ENCODE results near the gene COLGALT1.
"Not testable (repeated sequence)": the region's sequence is repeated elsewhere in the genome, so short reads cannot be mapped to it uniquely, and the experiment has no call there.

COLGALT1 gene

DNA sequence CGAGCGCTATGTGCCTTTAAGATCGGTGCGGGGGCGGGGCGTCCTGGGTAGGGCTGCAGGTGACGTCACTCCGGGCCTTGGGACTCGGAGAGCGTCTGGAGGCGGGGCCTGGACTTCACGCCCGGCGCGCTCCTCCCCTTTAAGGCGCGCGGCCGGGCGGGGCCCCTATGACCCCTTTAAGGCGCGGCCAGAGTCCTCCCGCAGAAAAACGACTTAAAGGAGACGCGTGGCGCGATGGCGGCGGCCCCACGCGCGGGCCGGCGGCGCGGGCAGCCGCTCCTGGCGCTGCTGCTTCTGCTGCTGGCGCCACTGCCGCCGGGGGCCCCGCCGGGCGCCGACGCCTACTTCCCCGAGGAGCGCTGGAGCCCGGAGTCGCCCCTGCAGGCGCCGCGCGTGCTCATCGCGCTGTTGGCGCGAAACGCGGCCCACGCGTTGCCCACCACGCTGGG lies at the start of gene COLGALT1:
COLGALT1 (plus strand) TSS at position 170 of the 449 bp plus-strand sequence; CDS start at position 235, 65 bp downstream.
- DNase-seq: peak; percentile 98

GRCh38 chr19:17506745-17507144 lies 48.7 kb upstream of the COLGALT1 start:
- no peak for DNase-seq

DNA sequence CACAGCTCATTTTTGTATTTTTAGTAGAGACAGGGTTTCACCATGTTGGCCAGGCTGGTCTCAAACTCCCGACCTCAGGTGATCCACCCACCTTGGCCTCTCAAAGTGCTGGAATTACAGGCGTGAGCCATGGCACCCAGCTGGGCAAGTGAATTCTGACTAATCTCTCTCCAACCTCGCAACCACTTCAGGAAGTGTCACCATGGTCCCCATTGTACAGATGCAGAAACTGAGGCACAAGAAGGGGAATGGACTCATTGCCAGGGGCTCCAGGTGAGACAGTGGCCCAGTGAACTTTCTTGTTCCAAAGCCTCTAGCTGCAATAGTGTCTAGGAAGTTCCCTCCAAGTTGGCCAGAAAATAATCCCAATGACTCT lies 46.9 kb upstream of the COLGALT1 start:
- DNase-seq: not testable (repeated sequence)

- DNase-seq: peak; percentile 30
Measured at GRCh38 chr19:17510220-17510993, 45.0 kb upstream of the COLGALT1 start.

GRCh38 chr19:17511724-17512573 lies 43.5 kb upstream of the COLGALT1 start:
- DNase-seq: peak; percentile 78

GRCh38 chr19:17512574-17512939 lies 42.9 kb upstream of the COLGALT1 start:
- DNase-seq: no peak

DNA sequence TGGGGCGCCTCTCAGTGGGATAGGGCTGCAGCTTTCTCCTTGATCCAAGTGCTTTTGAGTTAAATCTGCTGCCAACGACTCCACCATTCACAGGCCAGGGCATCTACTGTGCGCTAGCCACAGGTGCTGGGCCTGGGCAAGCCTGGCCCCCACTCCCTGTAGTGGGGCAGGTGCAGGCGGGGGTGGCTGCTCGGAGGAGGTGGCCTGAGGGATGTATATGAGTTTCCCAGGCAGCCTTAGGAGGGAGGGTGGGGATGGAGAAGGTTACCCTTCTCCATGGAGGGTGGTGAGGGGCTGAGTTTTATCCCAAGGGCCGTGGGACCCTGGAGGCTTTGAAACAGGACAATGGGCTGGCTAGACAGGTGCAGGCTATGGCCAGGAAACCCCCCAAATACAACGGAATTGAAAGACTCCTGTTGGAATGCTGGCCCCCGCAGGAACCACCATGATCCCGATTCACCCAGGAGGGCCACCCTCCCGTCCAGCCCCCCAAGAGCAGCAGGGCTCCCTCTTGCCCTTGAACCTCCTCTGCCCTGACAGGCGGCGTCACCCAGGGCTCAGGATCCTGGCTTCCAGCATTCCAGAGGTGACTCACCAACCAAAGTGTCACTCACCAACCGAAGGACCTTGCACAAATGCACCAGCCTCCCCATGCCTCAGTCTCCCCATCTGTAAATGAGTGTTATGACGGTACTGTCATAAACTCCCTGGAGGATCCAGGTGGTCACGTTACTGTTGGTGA lies 39.9 kb upstream of the COLGALT1 start:
- no peak for DNase-seq

GRCh38 chr19:17517898-17518297 lies 37.6 kb upstream of the COLGALT1 start:
- DNase-seq: no peak

GRCh38 chr19:17518654-17519053 lies 36.8 kb upstream of the COLGALT1 start:
- not testable (repeated sequence) for DNase-seq

- DNase-seq: no peak
Measured at GRCh38 chr19:17519967-17520366, 35.5 kb upstream of the COLGALT1 start.

DNA sequence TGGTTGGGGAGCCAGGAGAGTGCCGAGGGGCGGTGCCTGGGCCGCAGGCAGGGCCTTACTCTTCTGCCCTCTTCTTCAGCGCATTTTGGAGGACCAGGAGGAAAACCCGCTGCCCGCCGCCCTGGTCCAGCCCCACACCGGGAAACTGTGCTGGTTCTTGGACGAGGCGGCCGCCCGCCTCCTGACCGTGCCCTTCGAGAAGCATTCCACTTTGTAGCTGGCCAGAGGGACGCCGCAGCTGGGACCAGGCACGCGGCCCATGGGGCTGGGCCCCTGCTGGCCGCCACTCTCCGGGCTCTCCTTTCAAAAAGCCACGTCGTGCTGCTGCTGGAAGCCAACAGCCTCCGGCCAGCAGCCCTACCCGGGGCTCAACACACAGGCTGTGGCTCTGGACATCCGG lies 34.6 kb upstream of the COLGALT1 start:
- no peak for DNase-seq

- no peak for DNase-seq
Measured at GRCh38 chr19:17522988-17523872, 32.2 kb upstream of the COLGALT1 start.

GRCh38 chr19:17524651-17525050 lies 30.8 kb upstream of the COLGALT1 start:
- no peak for DNase-seq

GRCh38 chr19:17525141-17525540 lies 30.3 kb upstream of the COLGALT1 start:
- DNase-seq: no peak

GRCh38 chr19:17526922-17527321 lies 28.5 kb upstream of the COLGALT1 start:
- DNase-seq: no peak

DNA sequence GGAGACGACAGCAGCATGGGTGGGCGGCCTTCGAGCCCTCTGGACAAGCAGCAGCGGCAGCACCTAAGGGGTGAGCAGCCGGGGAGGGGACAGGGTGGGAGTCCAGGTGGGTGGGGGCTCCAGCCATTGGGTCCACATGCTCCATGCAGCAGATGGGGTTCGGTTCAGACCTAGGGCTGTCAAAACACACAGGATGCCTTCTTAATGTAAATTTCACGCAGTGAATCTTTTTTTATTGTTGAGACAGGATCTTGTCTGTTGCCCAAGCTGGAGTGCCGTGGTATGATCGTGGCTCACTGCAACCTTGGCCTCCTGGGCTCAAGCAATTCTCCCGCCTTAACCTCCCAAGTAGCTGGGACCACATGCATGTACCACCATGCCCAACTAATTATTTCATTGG lies 28.1 kb upstream of the COLGALT1 start:
- no peak for DNase-seq

DNA sequence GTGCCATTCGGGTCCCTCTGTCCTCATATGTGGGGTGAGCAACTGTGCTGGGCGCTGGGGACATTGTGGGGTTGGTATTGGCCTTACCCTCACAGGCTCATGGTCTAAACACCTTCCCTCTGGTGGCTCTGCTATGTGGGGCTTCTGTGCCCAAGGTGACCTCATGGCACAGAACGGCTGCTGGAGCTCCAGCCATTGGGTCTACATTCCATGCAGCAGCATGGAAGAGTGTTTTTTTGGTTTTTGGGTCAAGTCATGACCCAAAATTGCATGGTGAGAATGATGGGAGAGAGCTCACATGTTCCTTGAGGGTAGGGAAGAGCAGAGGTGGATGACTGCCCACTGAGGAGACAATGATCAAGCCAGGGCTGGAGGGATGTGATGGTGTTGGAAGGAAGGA lies 26.8 kb upstream of the COLGALT1 start:
- DNase-seq: no peak

GRCh38 chr19:17529239-17530158 lies 25.9 kb upstream of the COLGALT1 start:
- no peak for DNase-seq

DNA sequence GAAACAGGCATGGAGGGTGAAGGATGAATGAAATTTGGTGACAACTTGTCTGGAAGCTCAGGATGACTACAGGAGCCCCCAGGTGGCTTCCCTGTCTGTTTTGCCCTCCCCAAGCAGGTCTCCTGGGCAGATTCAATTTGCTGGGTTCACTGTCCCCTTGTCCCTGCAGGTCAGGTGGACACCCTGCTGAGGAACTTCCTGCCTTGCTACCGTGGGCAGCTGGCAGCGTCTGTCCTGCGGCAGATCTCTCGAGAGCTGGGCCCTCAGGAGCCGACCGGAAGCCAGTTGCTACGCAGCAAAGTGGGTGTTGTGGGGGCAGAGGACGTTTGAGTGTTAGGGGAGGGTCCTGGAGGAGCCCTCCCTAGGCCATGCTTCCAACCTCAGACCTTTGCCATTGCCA lies 24.9 kb upstream of the COLGALT1 start:
- peak; percentile 21 for DNase-seq

GRCh38 chr19:17532116-17532515 lies 23.3 kb upstream of the COLGALT1 start:
- DNase-seq: no peak

- no peak for DNase-seq
Measured at GRCh38 chr19:17532557-17532956, 22.9 kb upstream of the COLGALT1 start.
